AG04450 (cell line): Measurements from ENCODE around the gene CEP72. TPM values are rescaled to one million over a fixed set of nuclear protein-coding genes. Genes with fewer than 3 reads are reported as not detected.
"Not testable (repeated sequence)": the region's sequence is repeated elsewhere in the genome, so short reads cannot be mapped to it uniquely, and the experiment has no call there.

ENCODE experiments used
- CTCF ChIA-PET: fragments of 300-600, 350-600 bp; formaldehyde crosslinking; extraction: SDS; loops from one replicate; lab custom pipeline; 2022; ENCODE audit warnings: antibody characterized with exemption, inconsistent platforms; lab: Charles Lee
- POLR2A ChIA-PET: fragments of 350-600 bp; formaldehyde crosslinking; extraction: SDS; loops from one replicate; lab custom pipeline; 2021; ENCODE audit warnings: antibody characterized with exemption, inconsistent platforms; lab: Yijun Ruan, JAX
- DNase-seq: peaks from one replicate; pipeline ENCODE4 v3.0.0-alpha.2; 2011; ENCODE audit warnings: low read depth, low spot score
- H3K27ac ChIP-seq: one replicate; pipeline ENCODE4 v1.5.1; 2012; ENCODE audit warnings: low read depth, low read length, control low read depth
- H3K27me3 ChIP-seq: one replicate; pipeline ENCODE4 v1.6.0; 2012; ENCODE audit warnings: low read length; ENCODE audit not compliant: control insufficient read depth, insufficient read depth
- H3K4me3 ChIP-seq: 2 replicates; pipeline ENCODE4 v1.5.1; 2011; ENCODE audit warnings: mild to moderate bottlenecking, low read depth, low read length, control low read depth
- H3K9me3 ChIP-seq: 2 replicates; pipeline ENCODE4 v1.5.1; 2012; ENCODE audit warnings: low read length; ENCODE audit not compliant: control insufficient read depth, insufficient read depth
- polyA plus RNA-seq: library from polyadenylated mRNA; depleted of rRNA; stranded (reverse); fragments of >200 nt; gene quantifications from 2 replicates; pipeline ENCODE4 v1.2.3, GENCODE V29; 2011
- TF ChIP-seq, protein P1 (sequence below): IDR thresholded peaks from 2 replicates; pipeline ENCODE4 v1.5.1; 2011; ENCODE audit warnings: low read depth, low read length, control low read depth, inconsistent platforms

Gene CEP72
- polyA plus RNA-seq, 1 experiment: 0.66 TPM

DNA sequence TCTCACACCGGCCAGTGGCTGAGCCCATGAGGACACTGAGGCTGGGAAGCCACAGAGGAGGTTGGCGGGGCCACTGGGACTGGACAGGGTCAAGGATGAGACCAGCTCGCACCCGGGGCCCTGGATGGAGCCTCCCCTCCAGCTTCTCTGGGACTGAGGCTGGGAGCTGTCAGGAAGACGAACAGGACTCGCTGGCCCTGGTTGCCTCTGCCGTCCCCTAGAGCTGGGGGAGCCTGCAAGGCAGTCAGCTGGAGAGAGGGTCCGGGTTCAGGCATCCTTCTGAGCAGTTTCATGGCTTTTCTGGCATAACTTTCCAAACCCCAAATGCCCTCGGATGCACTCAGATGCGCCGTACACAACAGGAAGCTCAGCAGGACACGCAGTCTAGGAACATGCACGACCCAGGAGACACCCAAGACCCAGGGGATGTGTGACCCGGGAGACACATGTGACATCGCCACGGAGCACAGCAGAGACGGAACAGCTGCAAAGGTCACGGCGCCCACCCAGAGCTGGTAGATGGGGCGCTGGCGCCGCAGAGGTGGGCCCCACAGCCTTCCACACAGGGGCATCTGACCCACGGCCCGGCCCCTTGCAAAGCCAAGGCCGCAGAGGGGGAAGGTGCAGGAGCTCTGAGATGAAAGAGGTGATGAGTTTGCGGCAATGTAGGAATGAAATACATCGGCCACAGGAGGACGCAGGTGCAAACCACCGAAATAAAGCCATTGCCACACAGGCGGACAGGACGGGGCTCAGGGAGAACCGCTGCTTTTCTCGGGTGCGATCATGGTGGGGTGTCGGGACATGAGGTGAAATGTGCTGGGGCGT lies 63.9 kb downstream of the CEP72 start:
- no peak overlapping the region for H3K4me3 ChIP-seq
- ChIA-PET CTCF (no interaction called here), POLR2A (no interaction called here)
- no peak overlapping the region for H3K27ac ChIP-seq
- no peak for DNase-seq
- TF ChIP-seq, protein P1, sequence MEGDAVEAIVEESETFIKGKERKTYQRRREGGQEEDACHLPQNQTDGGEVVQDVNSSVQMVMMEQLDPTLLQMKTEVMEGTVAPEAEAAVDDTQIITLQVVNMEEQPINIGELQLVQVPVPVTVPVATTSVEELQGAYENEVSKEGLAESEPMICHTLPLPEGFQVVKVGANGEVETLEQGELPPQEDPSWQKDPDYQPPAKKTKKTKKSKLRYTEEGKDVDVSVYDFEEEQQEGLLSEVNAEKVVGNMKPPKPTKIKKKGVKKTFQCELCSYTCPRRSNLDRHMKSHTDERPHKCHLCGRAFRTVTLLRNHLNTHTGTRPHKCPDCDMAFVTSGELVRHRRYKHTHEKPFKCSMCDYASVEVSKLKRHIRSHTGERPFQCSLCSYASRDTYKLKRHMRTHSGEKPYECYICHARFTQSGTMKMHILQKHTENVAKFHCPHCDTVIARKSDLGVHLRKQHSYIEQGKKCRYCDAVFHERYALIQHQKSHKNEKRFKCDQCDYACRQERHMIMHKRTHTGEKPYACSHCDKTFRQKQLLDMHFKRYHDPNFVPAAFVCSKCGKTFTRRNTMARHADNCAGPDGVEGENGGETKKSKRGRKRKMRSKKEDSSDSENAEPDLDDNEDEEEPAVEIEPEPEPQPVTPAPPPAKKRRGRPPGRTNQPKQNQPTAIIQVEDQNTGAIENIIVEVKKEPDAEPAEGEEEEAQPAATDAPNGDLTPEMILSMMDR: no peak
- H3K9me3 ChIP-seq: no peaks in the 10 kb centered on the region; the same call in 1 of the 2 replicates
- peaks cover 18% of the 10 kb centered on the region for H3K27me3 ChIP-seq

DNA sequence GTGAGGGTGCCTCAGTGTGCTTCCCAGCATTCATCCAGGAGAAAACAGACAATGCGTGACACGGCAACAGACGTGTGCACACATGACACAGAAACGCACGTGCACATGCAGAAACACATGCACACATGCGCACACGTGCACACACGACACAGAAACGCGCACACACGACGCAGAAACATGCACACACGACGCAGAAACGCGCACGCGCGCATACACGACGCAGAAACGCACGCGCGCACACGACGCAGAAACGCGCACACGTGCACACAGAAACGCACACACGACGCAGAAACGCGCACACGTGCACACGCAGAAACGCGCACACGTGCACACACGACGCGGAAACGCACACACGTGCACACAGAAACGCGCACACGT lies 64.5 kb downstream of the CEP72 start:
- POLR2A ChIA-PET: no interaction called here
- CTCF ChIA-PET: no interaction called here
- TF ChIP-seq, protein P1: no peak
- Histone ChIP-seq H3K9me3 (no peaks in the 10 kb centered on the region; the same call in 1 of the 2 replicates), H3K27ac (no peak overlapping the region), H3K27me3 (peaks cover 18% of the 10 kb centered on the region), H3K4me3 (no peak overlapping the region)
- DNase-seq: no peak

DNA sequence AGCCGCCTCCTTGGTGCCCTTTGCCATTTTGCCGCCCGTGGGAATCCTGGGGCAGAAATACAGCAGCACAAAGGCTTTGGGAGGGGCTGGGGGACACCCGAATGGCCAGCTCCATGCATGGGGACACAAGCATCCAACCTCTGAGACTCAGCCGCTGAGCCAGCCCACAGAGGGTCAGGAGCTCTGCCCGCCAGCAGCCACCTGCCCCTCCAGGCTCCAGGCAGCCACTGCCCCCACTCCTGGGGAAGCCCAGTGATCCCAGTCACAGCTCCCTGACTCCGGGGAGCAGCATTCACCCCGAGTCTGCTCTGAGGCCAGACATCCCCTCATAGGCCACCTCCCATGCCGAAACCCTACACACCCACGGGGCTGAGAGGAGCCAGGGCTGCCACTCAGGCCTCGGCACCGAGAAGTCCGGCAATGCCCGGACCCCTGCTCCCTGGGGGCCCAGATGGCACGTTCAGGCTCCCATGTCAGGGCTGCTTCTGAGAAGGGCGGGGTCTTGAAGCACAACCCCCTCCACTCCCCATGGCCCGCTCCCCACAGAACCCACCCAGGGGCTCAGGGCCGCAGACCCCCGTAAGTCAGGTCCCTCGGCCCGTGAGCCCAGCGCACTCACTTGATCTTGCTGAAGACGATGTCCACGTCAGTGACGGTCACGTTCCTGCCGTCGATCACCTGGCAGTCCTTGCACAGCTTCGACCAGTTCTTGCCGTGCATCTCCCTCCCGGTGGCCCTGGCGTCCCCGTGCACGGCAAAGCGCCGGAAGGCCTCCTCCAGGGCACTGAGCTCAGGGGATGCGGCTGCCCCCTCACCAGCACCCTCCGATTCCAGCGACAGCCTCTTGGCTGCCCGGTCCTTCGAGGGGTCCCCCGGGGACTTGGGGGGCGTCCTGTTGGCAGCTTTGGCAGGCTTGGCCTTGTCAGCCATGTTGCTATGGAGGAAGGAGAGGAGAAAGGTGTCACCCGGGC lies 65.3 kb downstream of the CEP72 start:
- POLR2A ChIA-PET: no interaction called here
- Histone ChIP-seq H3K27ac (no peak overlapping the region), H3K9me3 (no peaks in the 10 kb centered on the region; the same call in 1 of the 2 replicates), H3K4me3 (no peak overlapping the region), H3K27me3 (peaks cover 11% of the 10 kb centered on the region)
- CTCF ChIA-PET: no interaction called here
- no peak for DNase-seq
- TF ChIP-seq, protein P1: no peak

DNA sequence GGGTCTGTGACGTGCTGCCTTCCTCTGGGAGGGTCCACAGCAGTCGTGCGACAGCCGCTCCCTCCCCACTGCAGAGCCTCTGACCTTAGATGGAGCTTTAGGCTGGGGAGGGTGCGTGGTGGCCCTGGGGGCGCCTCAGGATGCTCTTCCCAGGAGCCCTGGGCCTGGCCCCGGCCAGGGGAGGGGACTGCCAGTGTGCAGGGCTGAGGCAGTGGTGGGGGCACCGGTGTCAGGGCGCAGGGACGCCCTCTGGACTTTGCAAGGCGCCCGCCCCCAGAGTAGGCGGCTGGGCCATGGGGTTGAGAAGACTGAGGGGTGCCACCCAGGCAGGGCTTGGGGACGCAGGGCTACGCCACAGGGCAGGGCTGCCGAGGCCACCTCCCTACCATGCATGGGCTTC lies 66.4 kb downstream of the CEP72 start:
- H3K9me3 ChIP-seq, DNase-seq, CTCF ChIA-PET, H3K27ac ChIP-seq, POLR2A ChIA-PET, H3K4me3 ChIP-seq, H3K27me3 ChIP-seq: not testable (repeated sequence)

GRCh38 chr5:679166-679895 lies 67.2 kb downstream of the CEP72 start:
- DNase-seq, CTCF ChIA-PET: not testable (repeated sequence)

GRCh38 chr5:680118-680795 lies 68.1 kb downstream of the CEP72 start:
- DNase-seq, CTCF ChIA-PET, H3K27me3 ChIP-seq, POLR2A ChIA-PET, H3K4me3 ChIP-seq, H3K27ac ChIP-seq, H3K9me3 ChIP-seq: not testable (repeated sequence)

More at GRCh38 chr5:679166-679895, 67.2 kb downstream of the CEP72 start:
- H3K9me3 ChIP-seq, H3K27ac ChIP-seq, H3K27me3 ChIP-seq, POLR2A ChIA-PET, H3K4me3 ChIP-seq: not testable (repeated sequence)

GRCh38 chr5:680836-681235 lies 68.7 kb downstream of the CEP72 start:
- POLR2A ChIA-PET, H3K27me3 ChIP-seq, H3K9me3 ChIP-seq, CTCF ChIA-PET, H3K27ac ChIP-seq, H3K4me3 ChIP-seq, DNase-seq: not testable (repeated sequence)
